Measurements from ENCODE around the gene PRR23A.

- no peak for TF ChIP-seq POLR2AphosphoS5 (IDR thresholded peaks at IDR 0.05)
- TF ChIP-seq REST (IDR thresholded peaks at IDR 0.05; ENCODE audit: borderline replicate concordance), result no peak
- no peak for TF ChIP-seq SMC3 (conservative IDR thresholded peaks at IDR 0.05; ENCODE audit: poor library complexity)
- no peak for TF ChIP-seq CTCF (IDR thresholded peaks at IDR 0.05; ENCODE audit: poor library complexity, severe bottlenecking)
Observed at GRCh38 chr3:139020868-139021234, 14.8 kb upstream of the PRR23A start, which contains the start of gene PRR23B.
